Progenitor cell of endocrine pancreas (in vitro differentiated cells): ENCODE results near the gene DAPP1. TPM values are rescaled to one million over a fixed set of nuclear protein-coding genes. Genes with fewer than 3 reads are reported as not detected.

Experiments used
- DNase-seq: peaks from one replicate; pipeline ENCODE4 v3.0.0; 2021; ENCODE audit warnings: low spot score; ENCODE audit not compliant: unreplicated experiment
- H3K27ac Mint-ChIP-seq: 2 replicates; pipeline ENCODE4 v1.8.0; 2021; ENCODE audit warnings: mild to moderate bottlenecking, moderate library complexity, mixed read lengths
- H3K27me3 Mint-ChIP-seq: 2 replicates; pipeline ENCODE4 v1.8.0; 2021; ENCODE audit warnings: mixed read lengths
- H3K36me3 Mint-ChIP-seq: 2 replicates; pipeline ENCODE4 v1.8.0; 2022; ENCODE audit warnings: mixed read lengths; ENCODE audit not compliant: insufficient read depth
- H3K4me1 Mint-ChIP-seq: 2 replicates; pipeline ENCODE4 v1.8.0; 2021; ENCODE audit warnings: low read depth, mixed read lengths
- H3K4me3 Mint-ChIP-seq: 2 replicates; pipeline ENCODE4 v1.8.0; 2021; ENCODE audit warnings: low read depth, mild to moderate bottlenecking, moderate library complexity, mixed read lengths
- H3K9me3 Mint-ChIP-seq: 2 replicates; pipeline ENCODE4 v1.8.0; 2021; ENCODE audit warnings: low read depth, mixed read lengths
- CTCF ChIP-seq: fragments of 200-600 bp; sonication (generic); IDR thresholded peaks from one replicate; pipeline ENCODE4 v1.5.0; 2021; ENCODE audit warnings: antibody characterized with exemption, mild to moderate bottlenecking; ENCODE audit not compliant: unreplicated experiment
- total RNA-seq: library from RNA; stranded (reverse); gene quantifications from 2 replicates; pipeline ENCODE4 v1.2.1, GENCODE V29; 2021

Gene DAPP1
- total RNA-seq, 1 donor from 2014 or later = 0.12 TPM

GRCh38 chr4:99845179-99845578, 28.6 kb downstream of the DAPP1 start:
- H3K9me3 Mint-ChIP-seq = no peaks in the 10 kb centered on the region
- H3K27me3 Mint-ChIP-seq = peaks cover 3% of the 10 kb centered on the region
- H3K4me1 Mint-ChIP-seq = peaks cover 8% of the 10 kb centered on the region
- no peak for TF ChIP-seq CTCF
- DNase-seq = no peak
- H3K4me3 Mint-ChIP-seq = no peak overlapping the region
- no peak overlapping the region for H3K27ac Mint-ChIP-seq
- no peaks in the 10 kb centered on the region for H3K36me3 Mint-ChIP-seq

GRCh38 chr4:99845708-99846469, 29.3 kb downstream of the DAPP1 start:
- H3K4me3 Mint-ChIP-seq = no peak overlapping the region
- DNase-seq = no peak
- peaks cover 3% of the 10 kb centered on the region for H3K27me3 Mint-ChIP-seq
- TF ChIP-seq CTCF = no peak
- no peaks in the 10 kb centered on the region for H3K36me3 Mint-ChIP-seq
- H3K9me3 Mint-ChIP-seq = no peaks in the 10 kb centered on the region
- no peak overlapping the region for H3K27ac Mint-ChIP-seq
- peaks cover 8% of the 10 kb centered on the region for H3K4me1 Mint-ChIP-seq

- H3K27ac Mint-ChIP-seq = no peak overlapping the region
These were observed 30.3 kb downstream of the DAPP1 start for GRCh38 chr4:99846891-99847290.

GRCh38 chr4:99847362-99847976, 30.8 kb downstream of the DAPP1 start:
- Mint-ChIP-seq H3K4me3 (no peak overlapping the region), H3K27me3 (peaks cover 3% of the 10 kb centered on the region), H3K9me3 (no peaks in the 10 kb centered on the region), H3K36me3 (no peaks in the 10 kb centered on the region), H3K27ac (peak overlapping the region; percentile 91), H3K4me1 (peaks cover 8% of the 10 kb centered on the region)
- no peak for DNase-seq
- TF ChIP-seq CTCF = no peak

More at GRCh38 chr4:99846891-99847290, 30.3 kb downstream of the DAPP1 start:
- peaks cover 8% of the 10 kb centered on the region for H3K4me1 Mint-ChIP-seq
- no peak overlapping the region for H3K4me3 Mint-ChIP-seq
- H3K27me3 Mint-ChIP-seq = peaks cover 3% of the 10 kb centered on the region
- no peaks in the 10 kb centered on the region for H3K36me3 Mint-ChIP-seq
- DNase-seq = no peak
- H3K9me3 Mint-ChIP-seq = no peaks in the 10 kb centered on the region
- TF ChIP-seq CTCF = no peak

- Mint-ChIP-seq H3K27ac (no peak overlapping the region), H3K4me1 (peaks cover 9% of the 10 kb centered on the region), H3K36me3 (no peaks in the 10 kb centered on the region), H3K9me3 (no peaks in the 10 kb centered on the region), H3K4me3 (no peak overlapping the region), H3K27me3 (peaks cover 3% of the 10 kb centered on the region)
- no peak for TF ChIP-seq CTCF
- DNase-seq = no peak
These were observed 32.0 kb downstream of the DAPP1 start for GRCh38 chr4:99848591-99849001.
